Measurements from ENCODE around the gene DARS1.

Gene DARS1

DNA sequence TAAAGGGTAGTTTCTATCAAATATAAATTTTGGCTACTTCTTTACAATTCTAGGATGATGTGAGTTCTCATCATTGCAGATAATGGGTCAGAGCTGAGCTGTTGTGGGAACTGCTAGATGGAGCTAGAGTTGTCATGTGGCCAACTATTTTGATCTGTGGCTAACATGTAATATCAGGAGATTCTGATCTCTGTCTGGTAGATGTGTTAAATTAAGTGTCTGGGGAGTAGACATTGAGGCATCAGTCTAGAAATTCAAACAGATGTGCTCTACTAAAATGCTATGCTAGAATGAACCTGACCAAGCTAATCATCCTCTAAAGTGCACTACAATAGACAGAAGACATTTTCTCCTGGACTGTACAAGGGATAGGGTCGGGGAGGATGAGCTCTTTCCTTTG, 30.3 kb upstream of the DARS1 start:
- DNase-seq: no peak

DNA sequence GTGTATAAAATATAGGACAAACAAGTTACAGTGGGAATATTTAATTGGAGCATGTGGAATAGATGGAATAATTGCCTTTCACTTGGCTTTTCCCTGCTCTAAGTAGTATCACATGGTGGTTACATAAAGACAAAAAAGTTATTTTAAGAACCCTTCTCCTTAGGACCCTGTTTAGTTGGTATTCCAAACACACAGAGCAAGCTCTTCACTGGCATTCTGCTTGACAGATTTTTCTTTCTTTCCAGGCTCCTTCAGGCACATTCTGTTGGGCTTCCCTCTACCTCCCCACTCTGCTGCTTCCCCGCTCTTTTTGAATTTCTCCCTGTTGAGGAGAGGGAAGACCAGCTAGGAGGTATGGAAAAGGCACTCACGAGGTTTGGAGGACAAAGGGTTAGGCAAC, 29.0 kb upstream of the DARS1 start:
- no peak for DNase-seq

DNA sequence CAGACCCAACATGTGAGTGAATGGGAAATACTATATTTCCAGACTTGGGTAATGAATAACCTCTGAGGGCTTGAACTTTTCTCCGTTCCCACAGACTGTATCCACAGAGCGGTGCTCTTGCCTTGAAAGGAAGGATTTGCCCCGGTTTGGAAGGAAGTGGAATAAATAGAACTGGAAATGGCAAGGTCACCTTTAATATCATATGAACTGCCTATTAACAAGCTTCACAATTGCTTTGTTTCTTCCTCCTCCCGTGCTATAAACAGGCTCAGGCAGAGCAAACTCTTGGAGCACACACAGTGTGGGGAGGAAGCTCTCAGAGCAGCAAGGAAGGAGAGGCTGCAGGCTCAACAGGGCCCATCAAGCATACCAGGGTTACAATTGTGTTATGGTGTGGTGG, 28.5 kb upstream of the DARS1 start:
- DNase-seq: no peak

DNA sequence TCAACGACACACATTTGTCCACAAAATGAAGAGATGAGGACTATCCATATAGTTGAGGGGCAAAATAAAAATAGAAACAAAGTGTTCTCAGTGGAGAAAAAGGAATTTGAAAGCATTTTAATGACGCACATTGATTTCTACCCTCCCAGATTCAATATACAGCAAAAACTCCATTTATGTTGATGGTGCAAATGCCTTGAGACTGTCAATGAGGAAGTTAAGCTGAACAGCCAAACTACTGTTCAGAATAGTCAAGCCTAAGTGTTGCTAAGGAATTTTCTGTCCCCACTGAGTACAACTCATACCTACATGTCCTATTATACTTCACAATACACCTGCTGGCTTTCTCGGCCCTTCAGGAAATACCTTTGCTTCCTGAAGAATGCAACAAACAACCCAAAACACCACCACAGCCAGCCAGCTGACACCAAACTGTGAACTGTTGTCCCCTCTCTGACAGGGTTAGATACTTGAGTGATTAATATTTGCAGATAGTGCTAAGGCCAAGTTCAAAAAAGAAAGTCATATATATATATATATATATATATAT, 27.8 kb upstream of the DARS1 start:
- DNase-seq: no peak

DNA sequence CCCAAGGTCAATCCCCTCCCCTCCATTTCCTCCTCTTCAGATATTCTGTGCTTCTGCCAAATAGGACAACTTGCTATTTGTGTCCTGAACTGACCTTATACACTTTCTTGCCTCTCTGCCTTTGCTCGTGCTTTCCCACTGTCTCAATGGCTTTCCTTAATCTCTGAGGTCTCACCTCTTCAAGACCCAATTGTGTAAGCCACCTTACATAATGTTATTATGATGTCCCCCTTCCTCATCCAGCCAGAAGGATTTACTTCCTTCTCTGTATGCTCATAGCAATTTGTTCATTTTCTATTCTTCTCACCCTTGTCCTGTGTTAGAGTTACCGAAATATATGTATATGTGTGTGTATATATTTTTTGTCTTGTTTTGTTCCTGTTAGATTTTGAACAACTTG, 26.9 kb upstream of the DARS1 start:
- no peak for DNase-seq

DNA sequence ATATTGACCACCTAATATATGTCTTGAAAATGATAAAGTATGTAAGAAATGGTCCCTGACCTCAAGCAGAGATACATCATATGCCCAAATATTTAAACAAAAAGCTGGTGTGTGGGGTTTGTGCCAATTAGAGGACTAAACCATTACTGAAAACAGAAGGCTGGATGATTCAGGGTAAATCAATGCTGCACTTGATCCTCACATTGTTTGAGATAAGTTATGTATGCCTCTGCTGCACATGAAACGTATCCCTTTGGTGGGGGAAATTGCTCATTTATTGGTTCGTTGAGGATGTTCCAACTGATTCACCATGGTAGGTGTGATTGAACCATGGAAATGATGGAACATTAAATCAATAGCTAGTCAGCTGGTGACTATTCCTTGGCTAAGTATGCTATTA, 24.7 kb upstream of the DARS1 start:
- no peak for DNase-seq

DNA sequence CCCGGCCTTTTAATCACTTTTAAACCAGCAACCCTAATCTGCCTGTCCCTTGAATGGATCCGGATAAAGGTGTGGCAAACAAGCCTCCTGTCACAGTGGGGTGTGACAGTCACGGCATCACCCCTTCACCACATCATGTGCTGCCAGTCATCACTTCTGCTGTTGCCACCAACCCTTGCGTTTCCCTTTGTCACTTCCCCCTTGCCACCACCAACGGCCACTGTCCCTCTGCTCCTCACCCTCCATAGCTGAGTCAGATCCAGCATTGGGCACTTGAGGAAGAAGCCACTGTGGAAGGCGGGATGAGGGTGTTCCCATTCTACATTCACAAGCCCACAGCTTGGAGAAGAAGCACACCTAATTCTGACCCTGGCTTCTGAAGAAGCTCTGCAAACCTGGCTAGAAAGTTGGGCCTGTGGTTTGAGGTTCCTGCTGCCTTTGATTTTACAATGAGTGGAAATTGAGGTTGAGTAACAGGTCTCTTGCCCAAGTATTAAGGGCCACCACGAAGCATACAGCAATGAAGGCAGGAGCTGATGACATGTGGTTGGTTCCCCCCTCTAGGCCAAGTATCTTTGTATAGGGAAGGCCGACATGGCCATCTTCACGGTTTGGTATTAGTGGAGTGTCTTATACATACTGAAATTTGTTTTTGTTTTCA, 22.9 kb upstream of the DARS1 start:
- no peak for DNase-seq

DNA sequence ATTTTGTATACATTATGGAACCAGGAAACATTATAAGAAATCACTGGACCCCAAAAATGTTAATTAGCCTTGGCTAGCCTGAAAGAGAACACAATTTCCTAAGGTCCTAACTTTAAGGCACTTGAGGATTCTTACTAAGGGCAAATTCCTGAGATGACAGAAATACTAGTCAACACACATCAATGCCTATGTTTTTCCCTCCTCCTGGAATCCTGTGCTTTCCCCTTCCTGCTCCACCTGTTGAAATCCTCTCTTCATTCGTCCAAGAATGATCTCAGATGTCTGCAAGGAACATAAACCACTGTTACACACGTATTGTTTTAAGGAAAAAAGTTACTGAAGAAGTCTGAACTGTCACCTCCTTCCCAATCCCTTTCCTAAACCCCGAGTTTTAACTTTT, 21.2 kb upstream of the DARS1 start:
- DNase-seq: no peak

DNA sequence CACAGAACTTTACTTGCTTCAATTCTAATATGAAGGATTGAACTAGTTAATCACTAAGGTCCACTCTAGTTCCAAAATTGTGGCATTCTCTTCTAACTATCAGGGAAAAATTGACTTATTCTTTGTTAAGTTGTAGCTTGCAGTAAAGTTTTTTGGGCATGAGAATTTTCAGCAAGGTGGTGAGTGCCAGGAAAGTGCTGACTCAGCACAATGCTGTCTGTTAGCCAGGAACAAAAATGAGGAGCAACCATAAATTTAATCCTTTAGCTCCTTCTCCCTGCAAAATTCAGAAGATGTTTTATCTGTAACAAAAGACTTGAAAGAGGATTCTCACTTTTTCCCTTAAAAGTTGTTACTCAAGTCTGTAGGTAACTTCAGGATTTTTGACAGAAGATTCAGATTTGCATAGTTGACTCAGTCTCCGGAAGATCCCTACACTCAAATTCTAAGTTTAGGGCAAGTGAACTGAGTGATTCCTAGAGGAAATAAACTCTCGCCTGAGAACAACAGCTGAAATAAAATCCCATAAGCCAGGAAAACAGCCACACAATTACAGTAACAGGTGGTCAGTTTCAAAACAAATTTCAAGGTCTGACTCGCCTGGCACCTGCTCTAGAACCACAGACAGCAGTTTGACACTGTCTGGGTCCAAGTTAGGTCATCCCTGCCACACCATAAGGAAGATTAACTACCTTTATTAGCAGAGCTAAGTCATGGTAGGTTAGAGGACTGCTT, 20.2 kb upstream of the DARS1 start:
- no peak for DNase-seq

DNA sequence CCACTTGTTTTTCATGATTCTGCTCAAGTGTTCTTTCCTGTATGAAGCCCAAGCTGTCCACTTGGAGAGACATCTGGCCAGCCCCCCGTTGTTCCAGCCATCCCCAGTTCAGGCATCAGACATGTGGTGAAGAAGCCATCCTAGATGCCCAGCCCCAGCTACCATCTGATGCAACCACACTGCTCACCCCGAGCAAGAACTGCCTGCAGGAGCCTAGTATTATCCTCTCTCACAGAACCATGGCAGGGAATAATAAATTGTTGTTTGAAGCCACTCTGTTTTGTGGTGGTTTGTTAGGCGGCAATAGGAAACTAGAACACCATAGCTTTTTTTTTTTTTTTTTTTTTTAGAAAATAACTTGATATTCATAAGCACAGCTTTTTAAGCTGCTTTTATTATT, 19.5 kb upstream of the DARS1 start:
- DNase-seq: no peak

DNA sequence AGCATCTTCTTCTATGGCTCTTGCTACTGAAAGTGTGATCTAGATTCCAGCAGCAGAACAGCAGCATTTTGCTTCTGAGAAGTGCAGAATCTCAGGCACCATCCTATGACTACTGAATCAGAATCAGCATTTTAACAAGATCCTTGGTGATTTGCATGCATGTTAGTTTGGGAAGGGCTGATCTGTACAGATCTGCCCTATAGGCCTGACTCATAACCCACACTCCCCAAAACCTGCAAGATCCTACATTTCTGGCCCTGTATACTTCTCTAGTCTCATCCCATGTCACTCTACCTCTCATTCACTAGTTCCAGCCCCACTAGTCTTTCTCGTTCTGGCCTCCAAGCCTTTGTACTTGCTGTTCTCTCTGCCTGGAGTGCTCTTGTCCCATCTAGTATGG, 15.7 kb upstream of the DARS1 start:
- DNase-seq: no peak

DNA sequence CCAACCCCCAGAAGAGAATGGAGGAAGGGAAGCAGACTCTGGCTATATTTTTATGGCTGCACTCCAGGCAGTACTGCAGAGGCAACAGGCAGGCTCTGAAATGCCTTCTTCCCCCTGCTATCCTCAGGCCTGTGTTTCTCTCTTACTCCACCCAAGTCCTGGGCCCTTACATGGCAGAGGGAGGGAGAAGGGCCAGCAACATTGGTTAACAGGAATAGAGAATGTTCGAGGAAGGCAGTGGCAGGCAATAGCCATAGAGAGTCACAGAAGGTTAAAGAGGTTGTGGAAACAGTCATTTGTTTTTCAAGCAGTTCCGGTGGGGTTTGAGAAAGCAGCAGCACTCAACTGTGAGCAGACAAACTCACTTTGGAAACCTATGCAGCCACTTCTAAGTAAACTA, 15.1 kb upstream of the DARS1 start:
- DNase-seq: no peak

DNA sequence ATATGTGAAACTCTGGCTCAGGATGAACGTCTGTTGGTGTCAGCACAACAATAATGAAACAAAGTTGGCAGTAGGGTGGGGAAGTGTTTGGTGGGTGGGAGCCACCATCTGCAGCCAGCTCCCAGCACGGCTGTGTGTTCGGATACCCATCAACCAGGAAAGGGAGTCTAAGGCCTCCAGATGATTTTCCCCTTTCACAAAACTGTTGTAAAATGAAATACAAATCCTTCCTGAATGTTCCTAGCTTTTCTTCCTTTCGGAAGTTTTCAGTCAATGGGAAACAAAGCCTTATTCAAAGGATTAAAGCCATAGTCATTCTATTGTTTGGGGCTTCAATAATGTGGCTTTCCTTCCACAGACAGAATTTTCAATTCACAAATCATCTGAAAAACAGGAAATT, 14.5 kb upstream of the DARS1 start:
- no peak for DNase-seq

DNA sequence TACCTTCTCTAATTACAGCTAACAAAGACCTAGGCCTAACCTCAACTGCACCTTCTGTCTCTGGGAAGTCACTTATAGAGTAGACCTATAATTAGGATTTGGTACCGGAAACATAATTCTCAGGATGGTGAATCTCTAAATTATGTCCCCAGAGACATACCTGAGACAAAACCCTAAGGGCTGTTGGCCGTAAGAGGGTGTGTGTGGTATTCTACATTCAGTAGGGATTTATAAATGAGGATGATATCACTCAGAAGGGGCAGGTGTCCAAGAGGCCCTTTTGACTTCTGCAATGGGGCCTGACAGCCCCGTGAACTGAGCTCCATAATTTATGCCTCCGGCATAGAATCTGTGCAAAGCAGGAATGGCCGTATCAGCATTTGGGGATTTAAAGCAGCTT, 13.5 kb upstream of the DARS1 start:
- no peak for DNase-seq

DNA sequence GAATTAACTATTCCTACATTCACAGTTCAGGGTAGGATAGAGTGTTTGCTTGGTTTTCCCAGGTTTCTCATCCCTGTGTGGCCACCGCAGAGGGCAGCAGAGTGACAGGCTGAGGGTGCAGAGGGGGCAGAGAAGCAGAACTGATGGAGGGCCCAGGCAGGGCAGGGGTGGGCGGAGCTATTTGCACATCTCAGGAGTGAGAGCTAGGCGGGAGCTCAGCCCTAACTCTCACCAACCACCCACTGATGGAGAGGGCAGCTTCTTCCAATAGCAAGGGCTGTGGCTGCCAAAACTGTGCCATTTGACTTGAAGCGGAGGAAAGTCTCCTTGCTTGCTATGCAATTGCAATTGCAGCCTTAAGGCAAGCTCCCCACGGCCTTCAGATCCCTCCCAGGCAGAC, 12.0 kb upstream of the DARS1 start:
- no peak for DNase-seq

DNA sequence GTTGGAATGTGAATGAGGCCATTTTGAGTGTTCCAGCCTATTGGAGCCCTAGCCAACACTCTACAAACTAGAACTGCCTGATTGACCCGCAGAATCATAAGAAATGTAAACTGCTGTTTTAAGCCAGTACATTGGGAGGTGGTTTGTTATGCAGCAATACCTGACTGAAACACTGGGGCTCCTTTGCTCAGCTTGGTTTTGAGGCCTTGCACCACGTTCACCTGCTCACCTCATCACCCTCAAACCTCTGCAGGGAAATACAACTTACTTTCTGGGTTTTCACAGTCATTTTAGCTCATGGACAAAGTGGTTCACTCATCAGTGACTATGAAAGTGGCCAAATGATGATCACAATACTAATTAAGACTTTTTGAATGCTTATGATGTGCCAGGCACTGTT, 10.9 kb upstream of the DARS1 start:
- no peak for DNase-seq

DNA sequence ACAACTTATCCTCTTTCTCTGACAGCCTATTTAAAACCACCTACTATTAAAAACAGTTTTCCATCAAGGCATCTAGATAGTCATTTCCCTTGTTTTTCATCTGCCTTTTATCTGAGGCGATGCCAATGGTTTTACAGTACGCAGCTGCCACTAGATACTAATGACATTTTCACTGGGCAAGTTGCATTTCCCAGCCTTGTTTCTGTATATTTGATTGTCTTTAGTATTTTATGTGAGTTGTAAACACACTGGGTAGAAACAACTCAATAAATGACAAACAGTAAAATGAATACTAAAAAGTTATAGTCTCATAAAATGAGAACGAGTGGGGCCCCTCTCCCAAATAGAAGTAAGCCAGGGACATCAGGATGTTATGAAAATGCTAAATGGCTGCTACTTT, 8.9 kb upstream of the DARS1 start:
- no peak for DNase-seq

DNA sequence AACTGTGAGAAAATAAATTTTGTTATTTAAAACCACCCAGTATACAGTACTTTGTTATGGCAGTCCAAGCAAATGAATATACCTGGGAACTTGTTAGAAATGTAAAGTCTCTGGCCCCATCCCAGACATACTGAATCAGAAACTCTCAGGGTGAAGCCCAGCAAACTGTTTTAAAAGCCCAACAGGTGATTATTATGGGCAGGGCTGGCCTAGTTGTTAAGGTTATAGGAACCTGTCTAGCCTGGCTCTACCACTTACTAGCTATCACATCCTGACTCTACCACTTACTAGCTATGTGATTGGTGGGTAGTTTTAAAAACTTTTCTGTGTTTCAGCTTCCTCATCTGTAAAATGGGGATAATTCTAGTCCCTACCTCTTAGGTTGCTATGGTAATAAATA, 8.0 kb upstream of the DARS1 start:
- no peak for DNase-seq

DNA sequence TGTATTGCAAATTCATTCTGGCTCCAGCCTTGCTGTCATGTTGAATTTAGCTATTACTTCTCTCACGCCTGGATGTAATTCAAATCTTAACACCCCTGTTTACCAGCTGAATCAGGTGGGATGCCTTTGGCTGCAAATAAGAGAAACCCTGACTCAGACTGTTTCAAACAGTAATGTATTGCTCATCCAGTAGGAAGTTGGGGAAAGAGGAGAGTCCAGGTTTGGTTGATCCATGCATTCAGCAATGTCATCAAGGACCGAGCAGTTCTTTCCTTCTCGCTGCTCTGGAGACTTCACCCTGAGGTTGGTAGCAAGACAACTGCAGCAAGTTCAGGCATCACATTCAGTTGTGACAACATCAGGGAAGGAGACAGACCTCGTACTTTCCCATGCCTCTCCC, 6.4 kb upstream of the DARS1 start:
- no peak for DNase-seq

DNA sequence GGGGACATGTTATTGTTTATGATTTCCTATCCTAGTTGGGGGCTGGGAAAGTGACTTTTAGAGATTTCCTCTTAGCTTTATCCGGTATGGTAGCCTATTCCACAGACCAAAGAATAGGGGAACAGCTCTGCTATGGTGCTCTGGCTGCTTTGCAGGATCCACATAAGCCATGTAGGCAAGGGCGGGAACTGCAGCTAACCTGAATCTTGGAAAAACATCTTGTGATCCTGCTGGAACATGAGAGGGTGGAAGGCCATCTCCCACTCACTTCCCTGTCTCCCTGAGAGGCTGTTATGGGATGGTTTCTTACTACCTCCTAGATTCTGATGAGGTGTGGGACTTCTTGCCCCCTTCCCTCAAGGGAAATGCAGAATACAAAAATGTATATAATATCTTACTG, 2.0 kb upstream of the DARS1 start:
- no peak for DNase-seq

DNA sequence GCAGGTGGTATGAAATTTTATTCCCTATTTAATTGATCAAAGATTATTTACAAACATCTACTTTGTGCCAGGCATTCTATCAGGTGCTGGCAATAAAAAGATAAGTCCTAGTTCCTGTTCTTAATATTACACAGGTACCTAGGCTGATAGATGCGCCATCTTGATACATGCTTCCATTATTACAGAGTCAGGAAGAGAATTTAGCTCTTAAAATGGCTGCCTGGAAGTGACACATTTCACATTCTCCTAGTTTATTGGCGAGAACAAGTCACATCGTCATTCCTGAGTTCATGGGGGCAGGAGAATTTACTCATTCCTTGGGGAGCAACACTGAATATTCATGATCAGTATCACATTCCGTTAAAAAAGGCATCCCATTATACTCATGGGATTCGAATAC, 1.1 kb upstream of the DARS1 start:
- DNase-seq: no peak

DNA sequence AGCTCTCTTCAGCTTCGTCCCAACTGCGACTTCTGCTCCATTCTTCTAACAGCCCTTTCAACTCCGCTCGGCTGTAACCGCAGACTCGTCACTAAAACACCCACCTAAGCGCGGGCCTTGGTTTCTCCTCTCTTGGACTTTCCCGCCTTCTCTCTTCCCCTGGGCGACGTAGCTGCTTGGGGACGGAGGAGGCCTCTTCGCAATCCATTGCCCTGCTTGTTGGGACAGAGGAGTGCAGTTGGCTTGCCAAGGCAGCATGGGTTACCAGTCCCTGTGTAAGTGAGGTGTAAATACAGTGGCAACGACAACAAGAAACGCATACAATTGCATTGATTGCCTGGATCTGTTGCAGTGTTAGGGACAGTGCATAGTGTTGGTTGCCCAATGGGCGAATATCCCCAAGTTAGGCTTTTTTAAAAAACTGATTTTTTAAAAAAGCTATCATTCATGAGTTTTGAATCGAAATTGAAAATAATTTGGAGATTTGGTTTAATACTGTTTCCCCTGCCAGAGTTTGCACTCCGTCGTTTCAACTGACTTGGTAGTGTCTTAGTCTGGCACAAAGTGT, 484 bp upstream of the DARS1 start:
- DNase-seq: no peak

DNA sequence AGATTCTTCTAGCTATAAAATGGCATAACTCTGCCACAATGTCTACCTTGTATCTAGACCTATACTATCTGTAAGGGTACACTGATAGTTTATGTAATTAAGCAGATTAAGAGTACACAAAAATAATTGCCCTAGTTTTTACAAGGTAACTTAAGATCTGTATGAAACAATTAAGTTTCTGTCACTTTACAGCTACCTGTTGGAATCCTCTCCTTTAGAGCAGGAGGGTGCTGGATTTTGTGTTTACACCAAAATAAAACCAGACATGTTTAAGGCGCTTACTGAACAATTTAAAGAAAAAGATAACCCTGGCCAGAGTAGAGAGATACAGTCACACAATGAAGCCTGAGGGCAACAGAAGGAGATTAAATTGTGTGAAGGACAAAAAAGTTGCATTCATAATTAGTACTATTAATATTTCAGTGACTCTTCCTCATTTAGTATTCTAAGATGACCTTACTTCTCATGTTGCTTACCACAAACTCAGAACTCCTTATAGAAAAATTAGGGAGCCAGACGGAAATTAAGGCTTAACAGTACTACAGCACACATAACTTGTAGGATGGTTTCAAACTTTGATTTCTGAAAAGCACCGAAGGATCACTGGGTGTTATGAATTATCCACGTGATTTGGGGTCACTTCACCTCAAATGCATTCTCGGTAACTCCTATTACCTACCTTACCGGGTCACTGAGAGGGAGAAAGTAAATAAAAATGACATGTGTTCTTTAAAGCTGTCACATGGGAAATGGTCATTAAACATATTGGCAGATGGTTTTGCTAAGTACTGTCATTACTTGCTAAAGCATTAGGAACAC, 1.0 kb downstream of the DARS1 start:
- DNase-seq: no peak

All from cerebellar nuclear complex (tissue), 1 donor.